Neural progenitor cell (in vitro differentiated cells): ENCODE data around the gene C6orf120.

ENCODE experiments used
- CTCF ChIP-seq: fragments of 200-600 bp; sonication (generic); IDR thresholded peaks from 2 replicates; pipeline ENCODE4 v1.5.1; 2017; ENCODE audit warnings: antibody characterized with exemption, mild to moderate bottlenecking
- EZH2 ChIP-seq: fragments of 200-600 bp; sonication (generic); IDR thresholded peaks from 2 replicates; pipeline ENCODE4 v1.6.1; 2017; ENCODE audit warnings: antibody characterized with exemption, mild to moderate bottlenecking, moderate library complexity
- EZH2phosphoT487 ChIP-seq: fragments of 200-600 bp; sonication (generic); IDR thresholded peaks from 2 replicates; pipeline ENCODE4 v1.6.1; 2017; ENCODE audit warnings: antibody characterized with exemption

DNA sequence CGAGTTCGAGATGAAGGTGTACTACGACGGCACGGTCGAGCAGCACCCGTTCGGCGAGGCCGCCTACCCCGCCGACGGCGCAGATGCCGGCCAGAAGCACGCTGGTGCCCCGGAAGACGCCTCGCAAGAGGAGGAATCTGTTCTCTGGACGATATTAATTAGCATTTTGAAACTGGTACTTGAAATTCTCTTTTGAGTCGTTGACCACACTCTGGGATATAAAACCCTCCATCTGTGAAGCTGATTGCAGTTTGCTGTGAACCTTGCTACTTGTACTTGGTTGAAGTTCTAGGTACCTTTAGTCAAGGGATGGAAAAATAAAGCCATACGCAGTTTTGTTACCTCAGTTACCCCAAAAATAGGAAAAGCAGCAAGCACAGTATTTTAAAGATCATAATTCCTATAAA is 917 bp downstream of the C6orf120 start:
- no peak for TF ChIP-seq CTCF
- TF ChIP-seq EZH2phosphoT487, result no peak
- TF ChIP-seq EZH2, result no peak
